KMS-11 (cell line): ENCODE results near the gene RAB26.

Source experiments
- H2AFZ ChIP-seq: fragments of 200-600 bp; sonication (generic); 2 replicates; pipeline ENCODE4 v1.6.1; 2016; ENCODE audit warnings: antibody characterized with exemption, mixed run types, low read depth
- H3K27ac ChIP-seq: fragments of 200-600 bp; sonication (generic); 2 replicates; pipeline ENCODE4 v1.6.1; 2016; ENCODE audit warnings: mild to moderate bottlenecking, mixed run types
- H3K27me3 ChIP-seq: fragments of 200-600 bp; sonication (generic); 2 replicates; pipeline ENCODE4 v1.6.1; 2017; ENCODE audit warnings: mild to moderate bottlenecking, low read depth, mixed run types, moderate library complexity; ENCODE audit not compliant: insufficient read depth
- H3K36me3 ChIP-seq: fragments of 200-600 bp; sonication (generic); 2 replicates; pipeline ENCODE4 v1.6.1; 2017; ENCODE audit warnings: mild to moderate bottlenecking, mixed run types; ENCODE audit not compliant: insufficient read depth
- H3K4me1 ChIP-seq: fragments of 200-600 bp; sonication (generic); 2 replicates; pipeline ENCODE4 v1.6.1; 2016; ENCODE audit warnings: mild to moderate bottlenecking, low read depth, mixed run types; ENCODE audit not compliant: poor library complexity, severe bottlenecking
- H3K4me2 ChIP-seq: fragments of 200-600 bp; sonication (generic); 2 replicates; pipeline ENCODE4 v1.7.0; 2016; ENCODE audit warnings: mild to moderate bottlenecking, mixed run types
- H3K4me3 ChIP-seq: fragments of 200-600 bp; sonication (generic); IDR thresholded peaks from 2 replicates; pipeline ENCODE4 v1.6.1; 2017; ENCODE audit warnings: low read depth, low read length, mixed read lengths; ENCODE audit not compliant: insufficient read depth
- H3K79me2 ChIP-seq: fragments of 200-600 bp; sonication (generic); 2 replicates; pipeline ENCODE4 v1.6.1; 2016; ENCODE audit warnings: low read depth, mixed run types; ENCODE audit not compliant: insufficient read depth
- H3K9ac ChIP-seq: fragments of 200-600 bp; sonication (generic); 2 replicates; pipeline ENCODE4 v1.6.1; 2016; ENCODE audit warnings: mild to moderate bottlenecking, mixed run types
- H4K20me1 ChIP-seq: fragments of 200-600 bp; sonication (generic); 2 replicates; pipeline ENCODE4 v1.6.1; 2016; ENCODE audit warnings: mild to moderate bottlenecking, mixed run types; ENCODE audit not compliant: insufficient read depth
- TF ChIP-seq, protein P1 (sequence below): fragments of 200-600 bp; sonication (generic); conservative IDR thresholded peaks from 2 replicates; pipeline ENCODE4 v1.6.1; 2017; ENCODE audit warnings: low read depth, mild to moderate bottlenecking, antibody characterized with exemption, low read length, moderate library complexity, mixed read lengths

The RAB26 gene

DNA sequence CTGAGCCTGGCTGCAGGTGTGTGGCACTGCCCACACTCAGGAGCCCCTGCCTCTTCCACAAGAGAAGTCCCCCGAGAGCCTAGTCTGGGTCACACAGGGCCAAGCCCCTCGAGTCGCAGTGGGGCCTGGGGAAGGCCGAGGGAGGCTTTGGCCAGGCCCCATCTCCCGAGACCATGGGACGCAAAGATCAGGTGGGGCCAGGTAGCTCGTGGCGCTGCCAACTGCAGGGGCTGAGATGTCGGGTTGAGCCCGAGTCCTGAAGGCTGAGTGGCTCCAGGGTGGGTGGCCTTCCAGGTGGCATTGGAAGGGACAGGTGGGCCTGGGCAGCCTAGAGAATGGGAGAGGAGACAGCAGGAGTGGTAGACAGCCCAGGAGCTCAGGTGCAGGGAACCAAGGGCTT is 13.5 kb downstream of the RAB26 start:
- H3K4me3 ChIP-seq, result no peak overlapping the region
- H4K20me1 ChIP-seq, result no peaks in the 10 kb centered on the region
- no peak overlapping the region for H2AFZ ChIP-seq
- H3K4me1 ChIP-seq, result peaks cover 12% of the 10 kb centered on the region
- H3K36me3 ChIP-seq, result no peaks in the 10 kb centered on the region
- no peaks in the 10 kb centered on the region for H3K27me3 ChIP-seq
- no peak overlapping the region for H3K27ac ChIP-seq
- H3K9ac ChIP-seq, result no peak overlapping the region
- no peak overlapping the region for H3K4me2 ChIP-seq
- TF ChIP-seq, protein P1, sequence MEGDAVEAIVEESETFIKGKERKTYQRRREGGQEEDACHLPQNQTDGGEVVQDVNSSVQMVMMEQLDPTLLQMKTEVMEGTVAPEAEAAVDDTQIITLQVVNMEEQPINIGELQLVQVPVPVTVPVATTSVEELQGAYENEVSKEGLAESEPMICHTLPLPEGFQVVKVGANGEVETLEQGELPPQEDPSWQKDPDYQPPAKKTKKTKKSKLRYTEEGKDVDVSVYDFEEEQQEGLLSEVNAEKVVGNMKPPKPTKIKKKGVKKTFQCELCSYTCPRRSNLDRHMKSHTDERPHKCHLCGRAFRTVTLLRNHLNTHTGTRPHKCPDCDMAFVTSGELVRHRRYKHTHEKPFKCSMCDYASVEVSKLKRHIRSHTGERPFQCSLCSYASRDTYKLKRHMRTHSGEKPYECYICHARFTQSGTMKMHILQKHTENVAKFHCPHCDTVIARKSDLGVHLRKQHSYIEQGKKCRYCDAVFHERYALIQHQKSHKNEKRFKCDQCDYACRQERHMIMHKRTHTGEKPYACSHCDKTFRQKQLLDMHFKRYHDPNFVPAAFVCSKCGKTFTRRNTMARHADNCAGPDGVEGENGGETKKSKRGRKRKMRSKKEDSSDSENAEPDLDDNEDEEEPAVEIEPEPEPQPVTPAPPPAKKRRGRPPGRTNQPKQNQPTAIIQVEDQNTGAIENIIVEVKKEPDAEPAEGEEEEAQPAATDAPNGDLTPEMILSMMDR, result no peak
- peaks cover 60% of the 10 kb centered on the region for H3K79me2 ChIP-seq

DNA sequence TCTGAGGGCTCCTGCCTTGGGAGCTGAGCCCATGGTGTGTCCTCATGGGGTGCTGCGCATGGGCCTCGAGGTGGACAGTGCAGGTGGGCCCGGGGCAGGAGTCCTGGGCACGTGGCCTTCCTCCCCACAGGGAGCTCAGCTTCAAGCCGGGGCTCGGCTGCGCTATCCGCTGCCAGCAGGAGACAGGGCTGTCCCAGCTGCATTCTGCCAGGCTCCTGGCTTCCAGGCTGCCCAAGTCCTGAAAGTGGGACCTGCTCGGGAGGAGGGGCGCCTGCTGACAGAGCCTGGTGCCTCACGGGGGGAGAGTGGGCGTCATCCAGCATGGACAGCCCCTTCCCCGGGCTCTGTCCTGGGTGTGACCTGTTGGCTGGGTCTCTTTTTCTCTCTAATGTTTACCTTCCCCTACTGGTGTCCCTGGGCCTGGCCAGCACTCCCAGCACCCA is 14.3 kb downstream of the RAB26 start:
- H3K79me2 ChIP-seq, result peaks cover 53% of the 10 kb centered on the region
- no peak overlapping the region for H3K4me3 ChIP-seq
- H3K27me3 ChIP-seq, result no peaks in the 10 kb centered on the region
- H3K27ac ChIP-seq, result no peak overlapping the region
- H3K36me3 ChIP-seq, result no peaks in the 10 kb centered on the region
- H2AFZ ChIP-seq, result no peak overlapping the region
- H4K20me1 ChIP-seq, result no peaks in the 10 kb centered on the region
- peaks cover 7% of the 10 kb centered on the region for H3K4me1 ChIP-seq
- H3K4me2 ChIP-seq, result no peak overlapping the region
- H3K9ac ChIP-seq, result no peak overlapping the region
- TF ChIP-seq, protein P1, result no peak

DNA sequence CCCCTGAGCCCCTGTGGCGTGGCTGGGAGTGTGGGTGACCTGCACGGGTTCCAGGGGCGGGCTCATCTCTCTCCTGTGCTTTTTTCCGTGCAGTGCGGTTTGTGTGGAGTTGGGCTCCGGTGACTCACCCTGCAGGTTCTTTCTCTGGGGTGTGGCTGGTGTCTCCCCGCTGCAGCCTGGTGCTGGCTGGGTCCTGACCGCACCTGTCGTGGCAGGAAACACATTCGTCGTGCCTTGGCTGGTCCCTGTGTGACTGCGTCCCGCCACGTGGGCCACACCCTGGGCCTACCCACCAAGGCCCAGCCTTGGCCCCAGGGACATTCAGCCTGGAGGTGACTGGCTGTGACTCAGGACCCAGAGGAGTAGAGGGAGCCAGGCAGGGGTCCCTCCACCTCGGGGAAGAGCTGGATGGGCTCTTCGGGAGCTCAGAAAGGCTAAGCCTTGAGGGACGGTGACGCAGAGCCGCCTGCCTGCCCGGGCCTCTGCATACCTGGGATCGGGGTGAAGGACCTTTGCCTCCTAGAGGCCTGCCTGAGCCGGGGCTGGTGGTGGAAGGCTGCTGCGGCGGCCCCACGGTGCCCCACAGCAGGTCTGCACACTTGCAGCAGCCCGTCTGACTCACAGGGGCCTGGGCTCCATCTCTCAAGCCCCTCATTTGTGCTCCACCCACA is 14.9 kb downstream of the RAB26 start:
- Histone ChIP-seq H2AFZ (no peak overlapping the region), H3K79me2 (peaks cover 46% of the 10 kb centered on the region), H3K36me3 (no peaks in the 10 kb centered on the region), H3K4me3 (no peak overlapping the region), H3K9ac (no peak overlapping the region), H3K27me3 (no peaks in the 10 kb centered on the region), H3K4me1 (peaks cover 10% of the 10 kb centered on the region), H3K4me2 (no peak overlapping the region), H3K27ac (no peak overlapping the region), H4K20me1 (no peaks in the 10 kb centered on the region)
- TF ChIP-seq, protein P1, result no peak

DNA sequence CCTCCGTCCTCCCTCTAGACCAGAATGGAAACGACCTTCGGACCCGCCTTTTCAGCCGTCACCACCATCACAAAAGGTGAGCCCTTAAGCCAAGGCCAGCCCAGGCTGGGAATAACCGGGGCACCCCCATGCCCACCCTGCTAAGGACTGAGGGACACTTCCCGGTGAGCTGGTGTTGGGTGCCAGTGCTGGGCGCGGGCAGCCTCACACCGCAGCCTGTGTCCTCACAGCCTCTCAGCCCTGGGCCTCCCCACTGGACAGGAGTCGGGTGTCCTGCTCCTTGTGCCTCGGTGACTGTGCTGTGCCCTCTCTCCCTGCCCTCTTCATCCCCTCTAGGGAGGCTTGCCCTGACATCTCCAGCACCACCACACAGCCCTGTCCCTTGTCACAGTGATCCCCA is 17.4 kb downstream of the RAB26 start:
- Histone ChIP-seq H4K20me1 (no peaks in the 10 kb centered on the region), H3K4me1 (peaks cover 11% of the 10 kb centered on the region), H3K79me2 (peaks cover 28% of the 10 kb centered on the region; the same call in 1 of the 2 replicates), H3K27ac (no peak overlapping the region), H3K4me2 (no peak overlapping the region), H3K27me3 (no peaks in the 10 kb centered on the region), H3K9ac (no peak overlapping the region), H3K36me3 (no peaks in the 10 kb centered on the region), H2AFZ (no peak overlapping the region), H3K4me3 (no peak overlapping the region)
- TF ChIP-seq, protein P1, result no peak
